ENCODE results near the gene FABP7. TPM values are rescaled to one million over a fixed set of nuclear protein-coding genes. Genes with fewer than 3 reads are reported as not detected.

The FABP7 gene
- total and polyA plus RNA-seq, 4 donors: not detected

DNA sequence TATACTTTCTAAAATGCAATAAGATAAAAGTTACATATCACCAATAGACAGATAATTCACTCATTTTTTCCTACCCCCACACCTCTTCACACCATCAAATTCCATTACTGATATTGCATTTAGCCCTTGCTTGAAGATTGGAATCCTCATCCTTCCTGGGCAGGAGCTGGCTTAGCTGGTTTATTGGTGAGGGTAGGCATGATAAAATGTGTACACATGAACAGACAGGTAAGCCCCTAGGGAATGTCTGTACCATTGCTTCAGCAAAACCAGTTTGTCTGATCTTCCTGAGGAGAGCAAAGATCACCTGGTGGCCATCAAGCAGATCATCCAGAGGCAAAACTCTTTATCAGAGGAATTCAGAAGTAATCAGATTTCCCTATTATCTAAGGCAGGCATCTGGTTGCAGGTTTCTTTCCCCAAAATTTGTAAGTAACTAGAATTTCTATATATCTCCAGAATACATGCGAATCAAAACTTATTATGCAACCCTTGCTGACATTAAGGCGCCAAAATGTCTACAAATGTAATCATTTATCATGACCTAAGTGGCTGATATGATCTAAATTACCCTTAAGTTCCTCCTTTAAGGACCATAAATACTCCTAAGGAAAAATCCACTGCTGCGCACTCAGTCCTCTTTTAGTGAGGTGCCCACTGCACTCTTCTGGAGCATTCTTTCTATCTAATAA is 6.6 kb upstream of the FABP7 start:
- H3K36me3 ChIP-seq (ENCODE audit: control insufficient read depth in 4 of 4, insufficient read depth in 3 of 4, low read depth in 1 of 4, low read length in 3 of 4): no peaks in the 10 kb centered on the region
- WGBS: 90% methylated on average over 3 of the region's 3 CpGs
- no peaks in the 10 kb centered on the region for H3K27me3 ChIP-seq (ENCODE audit: control insufficient read depth in 4 of 4, insufficient read depth in 4 of 4, low read length in 3 of 4)
- DNase-seq (ENCODE audit: low spot score): no peak
- H3K9me3 ChIP-seq (ENCODE audit: control insufficient read depth in 4 of 4, low read length in 3 of 4): no peaks in the 10 kb centered on the region
- no peak overlapping the region for H3K4me3 ChIP-seq (ENCODE audit: low read depth in 1 of 3, low read length in 3 of 3)
- peaks cover 0 to 16% (median 10%) of the 10 kb centered on the region in 4 donors for H3K4me1 ChIP-seq (ENCODE audit: control insufficient read depth in 4 of 4, insufficient read depth in 4 of 4, low read length in 3 of 4)
- no peak overlapping the region for H3K27ac ChIP-seq (ENCODE audit: low read depth in 1 of 2, low read length in 2 of 2)
- TF ChIP-seq RAD21 (IDR thresholded peaks at IDR 0.05) (no peak), SP1 (IDR thresholded peaks at IDR 0.05) (no peak), HNF4G (IDR thresholded peaks at IDR 0.05) (no peak), GABPA (IDR thresholded peaks at IDR 0.05 in 1 of 2, conservative IDR thresholded peaks at IDR 0.05 in 1 of 2) (no peak), EGR1 (IDR thresholded peaks at IDR 0.05; ENCODE audit: low read depth in 2 of 2) (no peak), FOXA1 (IDR thresholded peaks at IDR 0.05) (no peak), TAF1 (conservative IDR thresholded peaks at IDR 0.05) (no peak), YY1 (IDR thresholded peaks at IDR 0.05) (no peak), RXRA (IDR thresholded peaks at IDR 0.05) (no peak)
- TF ChIP-seq, protein P1, sequence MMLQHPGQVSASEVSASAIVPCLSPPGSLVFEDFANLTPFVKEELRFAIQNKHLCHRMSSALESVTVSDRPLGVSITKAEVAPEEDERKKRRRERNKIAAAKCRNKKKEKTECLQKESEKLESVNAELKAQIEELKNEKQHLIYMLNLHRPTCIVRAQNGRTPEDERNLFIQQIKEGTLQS (IDR thresholded peaks at IDR 0.05): no peak
- TF ChIP-seq, protein P2, sequence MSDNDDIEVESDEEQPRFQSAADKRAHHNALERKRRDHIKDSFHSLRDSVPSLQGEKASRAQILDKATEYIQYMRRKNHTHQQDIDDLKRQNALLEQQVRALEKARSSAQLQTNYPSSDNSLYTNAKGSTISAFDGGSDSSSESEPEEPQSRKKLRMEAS (IDR thresholded peaks at IDR 0.05): no peak
- TF ChIP-seq, protein P3, sequence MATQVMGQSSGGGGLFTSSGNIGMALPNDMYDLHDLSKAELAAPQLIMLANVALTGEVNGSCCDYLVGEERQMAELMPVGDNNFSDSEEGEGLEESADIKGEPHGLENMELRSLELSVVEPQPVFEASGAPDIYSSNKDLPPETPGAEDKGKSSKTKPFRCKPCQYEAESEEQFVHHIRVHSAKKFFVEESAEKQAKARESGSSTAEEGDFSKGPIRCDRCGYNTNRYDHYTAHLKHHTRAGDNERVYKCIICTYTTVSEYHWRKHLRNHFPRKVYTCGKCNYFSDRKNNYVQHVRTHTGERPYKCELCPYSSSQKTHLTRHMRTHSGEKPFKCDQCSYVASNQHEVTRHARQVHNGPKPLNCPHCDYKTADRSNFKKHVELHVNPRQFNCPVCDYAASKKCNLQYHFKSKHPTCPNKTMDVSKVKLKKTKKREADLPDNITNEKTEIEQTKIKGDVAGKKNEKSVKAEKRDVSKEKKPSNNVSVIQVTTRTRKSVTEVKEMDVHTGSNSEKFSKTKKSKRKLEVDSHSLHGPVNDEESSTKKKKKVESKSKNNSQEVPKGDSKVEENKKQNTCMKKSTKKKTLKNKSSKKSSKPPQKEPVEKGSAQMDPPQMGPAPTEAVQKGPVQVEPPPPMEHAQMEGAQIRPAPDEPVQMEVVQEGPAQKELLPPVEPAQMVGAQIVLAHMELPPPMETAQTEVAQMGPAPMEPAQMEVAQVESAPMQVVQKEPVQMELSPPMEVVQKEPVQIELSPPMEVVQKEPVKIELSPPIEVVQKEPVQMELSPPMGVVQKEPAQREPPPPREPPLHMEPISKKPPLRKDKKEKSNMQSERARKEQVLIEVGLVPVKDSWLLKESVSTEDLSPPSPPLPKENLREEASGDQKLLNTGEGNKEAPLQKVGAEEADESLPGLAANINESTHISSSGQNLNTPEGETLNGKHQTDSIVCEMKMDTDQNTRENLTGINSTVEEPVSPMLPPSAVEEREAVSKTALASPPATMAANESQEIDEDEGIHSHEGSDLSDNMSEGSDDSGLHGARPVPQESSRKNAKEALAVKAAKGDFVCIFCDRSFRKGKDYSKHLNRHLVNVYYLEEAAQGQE (IDR thresholded peaks at IDR 0.05): no peak
- TF ChIP-seq, protein P4, sequence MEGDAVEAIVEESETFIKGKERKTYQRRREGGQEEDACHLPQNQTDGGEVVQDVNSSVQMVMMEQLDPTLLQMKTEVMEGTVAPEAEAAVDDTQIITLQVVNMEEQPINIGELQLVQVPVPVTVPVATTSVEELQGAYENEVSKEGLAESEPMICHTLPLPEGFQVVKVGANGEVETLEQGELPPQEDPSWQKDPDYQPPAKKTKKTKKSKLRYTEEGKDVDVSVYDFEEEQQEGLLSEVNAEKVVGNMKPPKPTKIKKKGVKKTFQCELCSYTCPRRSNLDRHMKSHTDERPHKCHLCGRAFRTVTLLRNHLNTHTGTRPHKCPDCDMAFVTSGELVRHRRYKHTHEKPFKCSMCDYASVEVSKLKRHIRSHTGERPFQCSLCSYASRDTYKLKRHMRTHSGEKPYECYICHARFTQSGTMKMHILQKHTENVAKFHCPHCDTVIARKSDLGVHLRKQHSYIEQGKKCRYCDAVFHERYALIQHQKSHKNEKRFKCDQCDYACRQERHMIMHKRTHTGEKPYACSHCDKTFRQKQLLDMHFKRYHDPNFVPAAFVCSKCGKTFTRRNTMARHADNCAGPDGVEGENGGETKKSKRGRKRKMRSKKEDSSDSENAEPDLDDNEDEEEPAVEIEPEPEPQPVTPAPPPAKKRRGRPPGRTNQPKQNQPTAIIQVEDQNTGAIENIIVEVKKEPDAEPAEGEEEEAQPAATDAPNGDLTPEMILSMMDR (IDR thresholded peaks at IDR 0.05; ENCODE audit: low read depth, low read length, missing input control): no peak
- no peak overlapping the region for H3K9ac ChIP-seq (ENCODE audit: low read depth in 1 of 2, low read length in 2 of 2)

DNA sequence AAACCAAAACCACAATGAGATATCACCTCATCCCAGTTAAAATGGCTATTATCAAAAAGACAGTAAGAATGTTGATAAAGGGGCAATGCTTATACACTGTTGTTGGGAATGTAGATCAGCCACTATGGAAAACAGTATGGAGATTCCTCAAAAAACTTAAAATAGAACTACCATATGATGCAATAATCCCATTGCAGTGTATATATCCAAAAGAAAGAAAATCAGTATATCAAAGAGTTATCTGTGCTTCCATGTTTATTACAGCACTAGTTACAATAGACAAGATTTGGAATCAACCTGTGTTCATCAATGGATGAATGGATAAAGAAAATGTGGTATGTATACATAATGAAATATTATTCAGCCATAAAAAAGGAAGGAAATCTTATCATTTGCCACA is 3.5 kb upstream of the FABP7 start:
- no peaks in the 10 kb centered on the region for H3K9me3 ChIP-seq (ENCODE audit: control insufficient read depth in 4 of 4, low read length in 3 of 4)
- peaks cover 0 to 10% (median 7%) of the 10 kb centered on the region in 4 donors for H3K4me1 ChIP-seq (ENCODE audit: control insufficient read depth in 4 of 4, insufficient read depth in 4 of 4, low read length in 3 of 4)
- no peak overlapping the region for H3K4me3 ChIP-seq (ENCODE audit: low read depth in 1 of 3, low read length in 3 of 3)
- no peaks in the 10 kb centered on the region for H3K36me3 ChIP-seq (ENCODE audit: control insufficient read depth in 4 of 4, insufficient read depth in 3 of 4, low read depth in 1 of 4, low read length in 3 of 4)
- no peak overlapping the region for H3K27ac ChIP-seq (ENCODE audit: low read depth in 1 of 2, low read length in 2 of 2)
- DNase-seq (ENCODE audit: low spot score): no peak
- no peak overlapping the region for H3K9ac ChIP-seq (ENCODE audit: low read depth in 1 of 2, low read length in 2 of 2)
- no peaks in the 10 kb centered on the region for H3K27me3 ChIP-seq (ENCODE audit: control insufficient read depth in 4 of 4, insufficient read depth in 4 of 4, low read length in 3 of 4)
- TF ChIP-seq, protein P4 (IDR thresholded peaks at IDR 0.05; ENCODE audit: low read depth, low read length, missing input control): no peak
- TF ChIP-seq NR2F2 (IDR thresholded peaks at IDR 0.05) (no peak), JUND (IDR thresholded peaks at IDR 0.05) (no peak), SP1 (IDR thresholded peaks at IDR 0.05) (no peak), RAD21 (IDR thresholded peaks at IDR 0.05) (no peak), RXRA (IDR thresholded peaks at IDR 0.05) (no peak), FOXA2 (IDR thresholded peaks at IDR 0.05) (no peak), YY1 (IDR thresholded peaks at IDR 0.05) (no peak), TAF1 (conservative IDR thresholded peaks at IDR 0.05) (no peak), HNF4A (conservative IDR thresholded peaks at IDR 0.05) (no peak), EGR1 (IDR thresholded peaks at IDR 0.05; ENCODE audit: low read depth in 2 of 2) (no peak), HNF4G (IDR thresholded peaks at IDR 0.05) (no peak)
- TF ChIP-seq, protein P2 (IDR thresholded peaks at IDR 0.05): no peak
- TF ChIP-seq, protein P3 (IDR thresholded peaks at IDR 0.05): no peak
- TF ChIP-seq, protein P1 (IDR thresholded peaks at IDR 0.05): no peak

All from liver (tissue), 9 donors.